ENCODE measurements around the gene ATXN3L.
"Not testable (repeated sequence)": the region's sequence is repeated elsewhere in the genome, so short reads cannot be mapped to it uniquely, and the experiment has no call there.

The ATXN3L gene

GRCh38 chrX:13307041-13307440 lies 12.8 kb downstream of the ATXN3L start:
- DNase-seq (ENCODE audit: low read depth in 2 of 2): no peak

- no peak for DNase-seq (ENCODE audit: low read depth in 2 of 2)
Observed at GRCh38 chrX:13305108-13305507, 14.7 kb downstream of the ATXN3L start.

- no peak for DNase-seq (ENCODE audit: low read depth in 2 of 2)
Observed at GRCh38 chrX:13304052-13304451, 15.8 kb downstream of the ATXN3L start.

GRCh38 chrX:13303248-13303647 lies 16.6 kb downstream of the ATXN3L start:
- not testable (repeated sequence) for DNase-seq (ENCODE audit: low read depth in 2 of 2)

- DNase-seq (ENCODE audit: low read depth in 2 of 2): no peak
Observed at GRCh38 chrX:13298836-13299235, 21.0 kb downstream of the ATXN3L start.

GRCh38 chrX:13295841-13296240 lies 24.0 kb downstream of the ATXN3L start:
- no peak for DNase-seq (ENCODE audit: low read depth in 2 of 2)

GRCh38 chrX:13293700-13294099 lies 26.2 kb downstream of the ATXN3L start:
- no peak for DNase-seq (ENCODE audit: low read depth in 2 of 2)

- DNase-seq (ENCODE audit: low read depth in 2 of 2): no peak
Observed at GRCh38 chrX:13290891-13291614, 28.8 kb downstream of the ATXN3L start.

GRCh38 chrX:13288671-13289070 lies 31.2 kb downstream of the ATXN3L start:
- DNase-seq (ENCODE audit: low read depth in 2 of 2): no peak

- no peak for DNase-seq (ENCODE audit: low read depth in 2 of 2)
Observed at GRCh38 chrX:13287816-13288215, 32.0 kb downstream of the ATXN3L start.

GRCh38 chrX:13285693-13286092 lies 34.2 kb downstream of the ATXN3L start:
- no peak for DNase-seq (ENCODE audit: low read depth in 2 of 2)

- DNase-seq (ENCODE audit: low read depth in 2 of 2): no peak
Observed at GRCh38 chrX:13285229-13285628, 34.6 kb downstream of the ATXN3L start.

GRCh38 chrX:13284570-13284969 lies 35.3 kb downstream of the ATXN3L start:
- no peak for DNase-seq (ENCODE audit: low read depth in 2 of 2)

GRCh38 chrX:13283950-13284546 lies 35.8 kb downstream of the ATXN3L start:
- DNase-seq (ENCODE audit: low read depth in 2 of 2): no peak

GRCh38 chrX:13283512-13283911 lies 36.3 kb downstream of the ATXN3L start:
- no peak for DNase-seq (ENCODE audit: low read depth in 2 of 2)

- no peak for DNase-seq (ENCODE audit: low read depth in 2 of 2)
Observed at GRCh38 chrX:13281289-13281688, 38.6 kb downstream of the ATXN3L start.

- DNase-seq (ENCODE audit: low read depth in 2 of 2): no peak
Observed at GRCh38 chrX:13279279-13280018, 40.4 kb downstream of the ATXN3L start.

- no peak for DNase-seq (ENCODE audit: low read depth in 2 of 2)
Observed at GRCh38 chrX:13277539-13277938, 42.3 kb downstream of the ATXN3L start.

- DNase-seq (ENCODE audit: low read depth in 2 of 2): no peak
Observed at GRCh38 chrX:13276991-13277390, 42.9 kb downstream of the ATXN3L start.

- no peak for DNase-seq (ENCODE audit: low read depth in 2 of 2)
Observed at GRCh38 chrX:13275031-13275430, 44.8 kb downstream of the ATXN3L start.

GRCh38 chrX:13272426-13272825 lies 47.4 kb downstream of the ATXN3L start:
- no peak for DNase-seq (ENCODE audit: low read depth in 2 of 2)

- DNase-seq (ENCODE audit: low read depth in 2 of 2): no peak
Observed at GRCh38 chrX:13271511-13271910, 48.3 kb downstream of the ATXN3L start.

- no peak for DNase-seq (ENCODE audit: low read depth in 2 of 2)
Observed at GRCh38 chrX:13270360-13270759, 49.5 kb downstream of the ATXN3L start.

Data from stimulated activated CD8-positive, alpha-beta memory T cell treated with anti-CD3 and anti-CD28 coated beads, Interleukin-2, amount 100 ng/mL, for 1 hour (primary cell).